Body of pancreas (tissue), 4 donors: ENCODE data around the gene SPAG7.

Source experiments
- CTCF ChIP-seq, 7 experiments: fragments of 450-650 bp in 4 of 7; fragments of 200-600 bp in 3 of 7; sonication (generic) in 3 of 7; IDR thresholded peaks; one replicate each; pipeline ENCODE4 v1.5.1; 2016 to 2019; ENCODE audit warnings: antibody characterized with exemption in 7 of 7
- POLR2A ChIP-seq, 3 donors: fragments of 450-650 bp; IDR thresholded peaks; one replicate each; pipeline ENCODE4 v1.6.1; 2016; ENCODE audit warnings: antibody characterized with exemption in 3 of 3, mild to moderate bottlenecking in 2 of 3

- TF ChIP-seq CTCF (IDR thresholded peaks at IDR 0.05) = no peak
- TF ChIP-seq POLR2A (IDR thresholded peaks at IDR 0.05) = peak in 1 of 3 donors; percentile 44
These were observed 17.4 kb downstream of the SPAG7 start for GRCh38 chr17:4950075-4950745.
